ENCODE data around the gene RSBN1. TPM values are rescaled to one million over a fixed set of nuclear protein-coding genes. Genes with fewer than 3 reads are reported as not detected.

Gene RSBN1
- total and polyA plus RNA-seq, 9 of the 15 experiments (the other 6 are each of a cell fraction or from before 2014, with no cell fraction given): 4.5 to 24.3 (median 13.0) TPM

GRCh38 chr1:113835686-113836290 lies 23.5 kb upstream of the RSBN1 start (continued):
- no peak for TF ChIP-seq TFAP4 (CRISPR knock-in tag; IDR thresholded peaks at IDR 0.05; ENCODE audit: borderline replicate concordance)
- no peak for TF ChIP-seq PHTF2 (CRISPR knock-in tag; IDR thresholded peaks at IDR 0.05)
- no peak for TF ChIP-seq ZBTB7A (IDR thresholded peaks at IDR 0.05; ENCODE audit: borderline replicate concordance, control insufficient read depth, low read depth, low read length)
- TF ChIP-seq ZFP91 (CRISPR knock-in tag; IDR thresholded peaks at IDR 0.05): no peak
- TF ChIP-seq ZNF445 (CRISPR knock-in tag; IDR thresholded peaks at IDR 0.05; ENCODE audit: low read depth): no peak
- TF ChIP-seq CTCF (IDR thresholded peaks at IDR 0.05 in 2 of 3, conservative IDR thresholded peaks at IDR 0.05 in 1 of 3; ENCODE audit: insufficient read depth in 2 of 3, low read depth in 1 of 3, low read length in 3 of 3): peak in 2 of 3 experiments; percentile 52 to 83; a peak in 4 of 6 replicates
- TF ChIP-seq ATF7 (IDR thresholded peaks at IDR 0.05): no peak
- TF ChIP-seq ARNT (IDR thresholded peaks at IDR 0.05): no peak
- TF ChIP-seq RBM17 (IDR thresholded peaks at IDR 0.05; ENCODE audit: borderline replicate concordance, low read depth, low read length): no peak
- no peak for TF ChIP-seq NRF1 (conservative IDR thresholded peaks at IDR 0.05 in 1 of 2, IDR thresholded peaks at IDR 0.05 in 1 of 2)
- TF ChIP-seq PURB (CRISPR knock-in tag; IDR thresholded peaks at IDR 0.05; ENCODE audit: low read depth): no peak
- no peak for TF ChIP-seq HINFP (tag; conservative IDR thresholded peaks at IDR 0.05; ENCODE audit: low read depth)
- no peak for TF ChIP-seq RERE (CRISPR knock-in tag; IDR thresholded peaks at IDR 0.05; ENCODE audit: borderline replicate concordance)
- no peak for TF ChIP-seq SAFB2 (IDR thresholded peaks at IDR 0.05; ENCODE audit: borderline replicate concordance, low read depth, low read length, severe bottlenecking)
- no peak for TF ChIP-seq HMGN3 (IDR thresholded peaks at IDR 0.05; ENCODE audit: borderline replicate concordance, extremely low read depth, insufficient read length, low read depth, low read length)
